Keratinocyte (primary cell): ENCODE measurements around the gene P4HTM.

Experiments used
- CTCF ChIP-seq, 3 experiments: IDR thresholded peaks in 1 of 3; conservative IDR thresholded peaks in 1 of 3; optimal IDR thresholded peaks in 1 of 3; 2 replicates in 2 of 3; 3 replicates in 1 of 3; pipeline versions ENCODE3 to v1.5.1; 2011; ENCODE audit warnings: low read length in 3 of 3, mild to moderate bottlenecking in 3 of 3, moderate library complexity in 2 of 3, control low read depth in 1 of 3, inconsistent platforms in 1 of 3; ENCODE audit not compliant: insufficient read depth in 2 of 3; ENCODE audit errors: extremely low read depth in 1 of 3
- EZH2 ChIP-seq: IDR thresholded peaks from one replicate; pipeline ENCODE4 v1.6.1; 2012; ENCODE audit warnings: inconsistent platforms, mild to moderate bottlenecking, low read length, moderate library complexity

GRCh38 chr3:48962939-48963338 is 27.1 kb upstream of the P4HTM start:
- TF ChIP-seq CTCF (optimal IDR thresholded peaks at IDR 0.05 in 1 of 3, IDR thresholded peaks at IDR 0.05 in 1 of 3, conservative IDR thresholded peaks at IDR 0.05 in 1 of 3; ENCODE audit: extremely low read depth in 1 of 3, insufficient read depth in 2 of 3, low read length in 3 of 3), result no peak
- no peak for TF ChIP-seq EZH2
